PC-9 (cell line): ENCODE measurements around the gene RBP4.

Experiments
- CTCF ChIP-seq: fragments of 200-600 bp; sonication (generic); conservative IDR thresholded peaks from 2 replicates; pipeline ENCODE4 v1.6.1; 2017; ENCODE audit warnings: mixed run types, antibody characterized with exemption, mild to moderate bottlenecking, moderate library complexity
- EZH2 ChIP-seq: fragments of 200-600 bp; sonication (generic); IDR thresholded peaks from 2 replicates; pipeline ENCODE4 v1.8.0; 2017; ENCODE audit warnings: antibody characterized with exemption, low read depth

GRCh38 chr10:93615576-93616235, 14.7 kb upstream of the RBP4 start:
- TF ChIP-seq CTCF (no peak), EZH2 (no peak)
